ENCODE results near the gene STEAP2.

GRCh38 chr7:90175667-90176066 lies 35.9 kb upstream of the STEAP2 start:
- TF ChIP-seq CTCF (IDR thresholded peaks at IDR 0.05) (no peak), POLR2AphosphoS5 (IDR thresholded peaks at IDR 0.05) (no peak), POLR2A (IDR thresholded peaks at IDR 0.05) (no peak), EP300 (IDR thresholded peaks at IDR 0.05) (no peak)

All from suprapubic skin (tissue), 4 donors.